Prostate gland (tissue), 2 donors: ENCODE data around the gene OTOG.

ENCODE experiments used
- POLR2A ChIP-seq: fragments of 450-650 bp; IDR thresholded peaks from one replicate; pipeline ENCODE4 v1.6.1; 2016; ENCODE audit warnings: antibody characterized with exemption, mild to moderate bottlenecking
- POLR2AphosphoS5 ChIP-seq: sonication (generic); formaldehyde crosslinking; IDR thresholded peaks from one replicate; pipeline ENCODE4 v1.6.1; 2017; ENCODE audit warnings: antibody characterized with exemption
- TF ChIP-seq, protein P1 (sequence below), 4 experiments: fragments of 200-600 bp in 2 of 4; fragments of 450-650 bp in 2 of 4; sonication (generic) in 2 of 4; IDR thresholded peaks; 1 replicate in 3 of 4; 2 replicates in 1 of 4; pipeline ENCODE4 v1.5.1; 2016 to 2019; ENCODE audit warnings: antibody characterized with exemption in 4 of 4, mild to moderate bottlenecking in 2 of 4, moderate library complexity in 2 of 4

DNA sequence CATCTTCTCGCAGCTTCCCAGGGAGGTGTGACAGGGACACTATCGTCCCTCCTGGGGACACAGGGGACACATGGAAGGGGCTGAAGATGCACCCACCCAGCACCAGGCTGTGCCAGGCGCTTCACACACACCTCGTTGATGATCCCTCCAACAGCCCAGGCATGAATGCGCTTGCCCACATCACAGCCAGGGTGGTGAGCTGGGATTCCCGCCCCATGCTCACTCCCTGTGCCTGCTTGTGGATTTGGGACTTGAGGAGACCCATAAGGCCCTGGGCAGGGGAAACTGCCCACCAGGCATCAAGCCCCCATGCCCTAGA lies 57.8 kb downstream of the OTOG start:
- no peak for TF ChIP-seq POLR2A
- no peak for TF ChIP-seq POLR2AphosphoS5
- TF ChIP-seq, protein P1, sequence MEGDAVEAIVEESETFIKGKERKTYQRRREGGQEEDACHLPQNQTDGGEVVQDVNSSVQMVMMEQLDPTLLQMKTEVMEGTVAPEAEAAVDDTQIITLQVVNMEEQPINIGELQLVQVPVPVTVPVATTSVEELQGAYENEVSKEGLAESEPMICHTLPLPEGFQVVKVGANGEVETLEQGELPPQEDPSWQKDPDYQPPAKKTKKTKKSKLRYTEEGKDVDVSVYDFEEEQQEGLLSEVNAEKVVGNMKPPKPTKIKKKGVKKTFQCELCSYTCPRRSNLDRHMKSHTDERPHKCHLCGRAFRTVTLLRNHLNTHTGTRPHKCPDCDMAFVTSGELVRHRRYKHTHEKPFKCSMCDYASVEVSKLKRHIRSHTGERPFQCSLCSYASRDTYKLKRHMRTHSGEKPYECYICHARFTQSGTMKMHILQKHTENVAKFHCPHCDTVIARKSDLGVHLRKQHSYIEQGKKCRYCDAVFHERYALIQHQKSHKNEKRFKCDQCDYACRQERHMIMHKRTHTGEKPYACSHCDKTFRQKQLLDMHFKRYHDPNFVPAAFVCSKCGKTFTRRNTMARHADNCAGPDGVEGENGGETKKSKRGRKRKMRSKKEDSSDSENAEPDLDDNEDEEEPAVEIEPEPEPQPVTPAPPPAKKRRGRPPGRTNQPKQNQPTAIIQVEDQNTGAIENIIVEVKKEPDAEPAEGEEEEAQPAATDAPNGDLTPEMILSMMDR (IDR thresholded peaks at IDR 0.05): no peak
